ENCODE measurements around the gene RASA3.

- TF ChIP-seq CTCF (IDR thresholded peaks at IDR 0.05; ENCODE audit: low read depth, low read length) (no peak), EZH2phosphoT487 (IDR thresholded peaks at IDR 0.05; ENCODE audit: low read depth) (no peak)
Measured at GRCh38 chr13:114019367-114019766, 113.1 kb downstream of the RASA3 start.

Measured in OCI-LY3 (cell line).